Measurements from ENCODE around the gene GARNL3.

GRCh38 chr9:127415141-127415540 is 150.6 kb downstream of the GARNL3 start:
- TF ChIP-seq CTCF (tag by site-specific recombination; IDR thresholded peaks at IDR 0.05) (no peak), ZNF571 (tag by site-specific recombination; IDR thresholded peaks at IDR 0.05) (no peak), ZBTB10 (tag by site-specific recombination; IDR thresholded peaks at IDR 0.05) (no peak), ZNF530 (tag by site-specific recombination; IDR thresholded peaks at IDR 0.05; ENCODE audit: low read depth) (no peak), TCF7L2 (IDR thresholded peaks at IDR 0.05; ENCODE audit: borderline replicate concordance, low read depth, low read length) (no peak), ZBTB7A (tag by site-specific recombination; IDR thresholded peaks at IDR 0.05; ENCODE audit: low read depth) (no peak), ATF2 (tag by site-specific recombination; IDR thresholded peaks at IDR 0.05; ENCODE audit: low read depth) (no peak), ZNF239 (tag by site-specific recombination; IDR thresholded peaks at IDR 0.05) (no peak), ZSCAN5A (tag by site-specific recombination; IDR thresholded peaks at IDR 0.05) (no peak), ZNF776 (tag by site-specific recombination; IDR thresholded peaks at IDR 0.05; ENCODE audit: borderline replicate concordance) (no peak), MEIS1 (CRISPR knock-in tag; IDR thresholded peaks at IDR 0.05; ENCODE audit: borderline replicate concordance) (no peak), ZNF274 (IDR thresholded peaks at IDR 0.05; ENCODE audit: low read length) (no peak), ZNF274 (tag by site-specific recombination; IDR thresholded peaks at IDR 0.05; ENCODE audit: borderline replicate concordance) (no peak)
